Activated CD8-positive, alpha-beta T cell treated with anti-CD3 and anti-CD28 coated beads for 36 hours (primary cell): ENCODE measurements around the gene HCLS1. TPM values are rescaled to one million over a fixed set of nuclear protein-coding genes. Genes with fewer than 3 reads are reported as not detected.
"Not testable (repeated sequence)": the region's sequence is repeated elsewhere in the genome, so short reads cannot be mapped to it uniquely, and the experiment has no call there.

ENCODE experiments used
- ATAC-seq: fragments of 200-7000 bp; cut with Tn5 transposase; one replicate; pipeline ENCODE4 v1.10.0; 2021; ENCODE audit warnings: mild to moderate bottlenecking, moderate library complexity
- CTCF ChIA-PET: fragments of 350-600 bp; sonication (Branson Sonifier 250); formaldehyde crosslinking; loops from one replicate; lab custom pipeline; 2021; ENCODE audit warnings: antibody characterized with exemption; lab: Charles Lee
- POLR2A ChIA-PET: fragments of 350-600 bp; sonication (Branson Sonifier 250); formaldehyde crosslinking; loops from one replicate; lab custom pipeline; 2021; ENCODE audit warnings: antibody characterized with exemption; lab: Charles Lee
- DNase-seq: peaks from one replicate; pipeline ENCODE4 v3.0.0-alpha.2; 2020
- H3K27ac Mint-ChIP-seq: one replicate; pipeline ENCODE4 v1.8.0; 2021; ENCODE audit warnings: mild to moderate bottlenecking, mixed read lengths
- H3K27me3 Mint-ChIP-seq: one replicate; pipeline ENCODE4 v1.8.0; 2021; ENCODE audit warnings: mixed read lengths
- H3K36me3 Mint-ChIP-seq: one replicate; pipeline ENCODE4 v1.8.0; 2021; ENCODE audit warnings: low read depth, mixed read lengths
- H3K4me1 Mint-ChIP-seq: one replicate; pipeline ENCODE4 v1.8.0; 2021; ENCODE audit warnings: low read depth, mixed read lengths
- H3K4me3 Mint-ChIP-seq: one replicate; pipeline ENCODE4 v1.8.0; 2021; ENCODE audit warnings: mild to moderate bottlenecking, moderate library complexity, mixed read lengths
- H3K9me3 Mint-ChIP-seq: one replicate; pipeline ENCODE4 v1.8.0; 2021; ENCODE audit warnings: mixed read lengths
- CTCF ChIP-seq: fragments of 200-600 bp; IDR thresholded peaks from one replicate; pipeline ENCODE4 v1.8.0; 2022; ENCODE audit warnings: antibody characterized with exemption, mild to moderate bottlenecking
- intact Hi-C: fragments of 100-400 bp; cut with micrococcal nuclease; formaldehyde crosslinking; loops from one replicate; pipeline ENCODE4 v1.10.0; 2022
- total RNA-seq, 2 experiments: library from RNA; stranded (reverse); gene quantifications; one replicate each; pipeline ENCODE4 v1.2.3, GENCODE V29; 2021

HCLS1 gene
- total RNA-seq, 2 experiments from 2014 or later = 196 to 199 TPM

- ChIA-PET CTCF (interaction anchor here (0.6 to 1.2 kb wide), 2 partner anchors 8 to 150 kb away, joined by 3 to 4 read pairs; no protein-coding TSS in a partner anchor), POLR2A (no interaction called here)
- no peak for TF ChIP-seq CTCF
- Mint-ChIP-seq H3K4me1 (peaks cover 8% of the 10 kb centered on the region), H3K9me3 (no peaks in the 10 kb centered on the region), H3K27ac (peak overlapping the region; percentile 58), H3K36me3 (peaks cover 49% of the 10 kb centered on the region), H3K4me3 (no peak overlapping the region), H3K27me3 (no peaks in the 10 kb centered on the region)
- DNase-seq (no peak), ATAC-seq (peak; percentile 47)
- intact Hi-C loops = no loop called here
Measured at GRCh38 chr3:121690777-121691405, 30.2 kb upstream of the HCLS1 start.

DNA sequence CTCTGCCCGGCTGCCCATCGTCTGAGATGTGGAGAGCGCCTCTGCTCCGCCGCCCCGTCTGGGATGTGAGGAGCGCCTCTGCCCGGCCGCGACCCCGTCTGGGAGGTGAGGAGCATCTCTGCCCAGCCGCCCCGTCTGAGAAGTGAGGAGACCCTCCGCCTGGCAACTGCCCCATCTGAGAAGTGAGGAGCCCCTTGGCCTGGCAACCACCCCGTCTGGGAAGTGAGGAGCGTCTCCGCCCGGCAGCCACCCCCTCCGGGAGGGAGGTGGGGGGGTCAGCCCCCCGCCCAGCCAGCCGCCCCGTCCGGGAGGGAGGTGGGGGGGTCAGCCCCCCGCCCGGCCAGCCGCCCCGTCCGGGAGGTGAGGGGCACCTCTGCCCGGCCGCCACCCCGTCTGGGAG is 28.0 kb upstream of the HCLS1 start:
- intact Hi-C loops = not testable (repeated sequence)

GRCh38 chr3:121681792-121682191 is 21.1 kb upstream of the HCLS1 start:
- ChIA-PET POLR2A (interaction anchor here (1.5 kb wide), 1 partner anchor 24 kb away, joined by 3 read pairs; no protein-coding TSS in a partner anchor), CTCF (interaction anchor here (1.4 kb wide), 1 partner anchor 135 kb away, joined by 4 read pairs; no protein-coding TSS in a partner anchor)
- DNase-seq = no peak
- H3K4me3 Mint-ChIP-seq = no peak overlapping the region
- ATAC-seq = peak; percentile 34
- peaks cover 32% of the 10 kb centered on the region for H3K36me3 Mint-ChIP-seq
- no peaks in the 10 kb centered on the region for H3K4me1 Mint-ChIP-seq
- TF ChIP-seq CTCF = no peak
- H3K9me3 Mint-ChIP-seq = peaks cover 6% of the 10 kb centered on the region
- no peaks in the 10 kb centered on the region for H3K27me3 Mint-ChIP-seq
- H3K27ac Mint-ChIP-seq = no peak overlapping the region
- intact Hi-C loops = no loop called here

More for the DNA sequence above, 28.0 kb upstream of the HCLS1 start:
- H3K27ac Mint-ChIP-seq, H3K4me3 Mint-ChIP-seq, H3K4me1 Mint-ChIP-seq, DNase-seq, H3K9me3 Mint-ChIP-seq, POLR2A ChIA-PET, H3K27me3 Mint-ChIP-seq, CTCF ChIA-PET, ATAC-seq: not testable (repeated sequence)
- peaks cover 61% of the 10 kb centered on the region for H3K36me3 Mint-ChIP-seq

GRCh38 chr3:121677141-121677540 is 16.4 kb upstream of the HCLS1 start:
- TF ChIP-seq CTCF = no peak
- DNase-seq (no peak), ATAC-seq (no peak)
- CTCF ChIA-PET = interaction anchor here (0.9 kb wide), 1 partner anchor 15 kb away, joined by 3 read pairs; no protein-coding TSS in a partner anchor
- Mint-ChIP-seq H3K27me3 (no peaks in the 10 kb centered on the region), H3K4me1 (no peaks in the 10 kb centered on the region), H3K27ac (no peak overlapping the region), H3K36me3 (peaks cover 30% of the 10 kb centered on the region), H3K4me3 (no peak overlapping the region), H3K9me3 (no peaks in the 10 kb centered on the region)
- intact Hi-C loops = no loop called here
- POLR2A ChIA-PET = interaction anchor here (0.7 to 1.6 kb wide), 2 partner anchors 10 to 16 kb away, joined by 3 to 4 read pairs; partner anchors contain the start of gene HCLS1

- Mint-ChIP-seq H3K4me1 (no peaks in the 10 kb centered on the region), H3K4me3 (no peak overlapping the region), H3K27me3 (no peaks in the 10 kb centered on the region), H3K9me3 (no peaks in the 10 kb centered on the region), H3K27ac (no peak overlapping the region), H3K36me3 (peaks cover 27% of the 10 kb centered on the region)
- ATAC-seq (no peak), DNase-seq (no peak)
- ChIA-PET CTCF (no interaction called here), POLR2A (interaction anchor here (1.0 kb wide), 1 partner anchor 117 kb away, joined by 3 read pairs; no protein-coding TSS in a partner anchor)
- intact Hi-C loops = no loop called here
- no peak for TF ChIP-seq CTCF
Measured at GRCh38 chr3:121670676-121671075, 10.0 kb upstream of the HCLS1 start.
